Cardiac muscle cell (in vitro differentiated cells and primary cell): ENCODE data around the gene L3MBTL4. TPM values are rescaled to one million over a fixed set of nuclear protein-coding genes. Genes with fewer than 3 reads are reported as not detected.
A peak's percentile ranks its signal among the peaks of the same experiment; 100 is the strongest.

Experiments used
- DNase-seq, 2 donors: peaks; one replicate each; pipeline versions ENCODE4 v3.0.0 to v3.0.0-alpha.2; 2010 to 2017; ENCODE audit warnings: low read depth in 1 of 2, low spot score in 1 of 2
- H3K27ac ChIP-seq: fragments of 200-600 bp; sonication (generic); 2 replicates; pipeline ENCODE4 v1.5.1; 2016
- H3K27me3 ChIP-seq: fragments of 200-600 bp; sonication (generic); 2 replicates; pipeline ENCODE4 v1.6.0; 2016; ENCODE audit warnings: control low read depth
- H3K36me3 ChIP-seq: fragments of 200-600 bp; sonication (generic); 2 replicates; pipeline ENCODE4 v1.5.1; 2016; ENCODE audit warnings: control low read depth
- H3K4me1 ChIP-seq: fragments of 200-600 bp; sonication (generic); 2 replicates; pipeline ENCODE4 v1.8.1; 2017; ENCODE audit warnings: low read depth, mild to moderate bottlenecking, mixed run types
- H3K4me3 ChIP-seq: fragments of 200-600 bp; sonication (generic); 2 replicates; pipeline ENCODE4 v1.5.1; 2016; ENCODE audit warnings: mild to moderate bottlenecking
- H3K9me3 ChIP-seq: fragments of 200-600 bp; sonication (generic); 2 replicates; pipeline ENCODE4 v1.5.1; 2017; ENCODE audit warnings: low read depth, mild to moderate bottlenecking, control low read depth
- polyA plus RNA-seq: library from polyadenylated mRNA; unstranded; fragments of >200 nt; fragmentation: Nextera tagmentation; extraction: Ambion mirVana; gene quantifications from 2 replicates; pipeline ENCODE4 v1.2.1, GENCODE V29; 2016
- total RNA-seq: library from RNA; depleted of rRNA; stranded (reverse); fragments of >200 nt; gene quantifications from 2 replicates; pipeline ENCODE4 v1.2.3, GENCODE V29; 2016
- TF ChIP-seq, protein P1 (sequence below): IDR thresholded peaks from 2 replicates; pipeline ENCODE4 v1.5.1; 2012; ENCODE audit warnings: low read depth, mild to moderate bottlenecking, low read length

L3MBTL4 gene
- total and polyA plus RNA-seq, 2 experiments from 2014 or later = 4.4 to 7.7 TPM

DNA sequence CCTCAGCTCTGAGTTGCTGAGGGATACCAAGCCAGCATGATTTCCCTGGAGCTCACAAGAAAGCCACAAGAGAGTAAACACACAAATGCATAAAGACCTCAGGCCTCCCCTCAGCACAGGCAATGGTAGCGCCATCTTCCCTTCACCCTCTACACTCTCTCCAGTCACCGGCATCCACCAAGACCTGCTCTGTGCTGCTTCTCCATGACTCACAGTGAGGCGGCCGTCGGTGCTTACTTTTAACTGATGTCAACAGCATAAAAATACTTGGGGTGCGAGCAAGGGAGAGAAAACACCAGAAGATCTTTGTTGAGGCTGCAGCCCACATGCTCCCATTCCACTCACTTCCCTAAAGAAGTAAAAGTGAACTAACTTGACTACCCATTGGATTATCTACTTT, 46.7 kb downstream of the L3MBTL4 start:
- Histone ChIP-seq H3K27me3 (no peaks in the 10 kb centered on the region), H3K36me3 (no peaks in the 10 kb centered on the region), H3K4me3 (no peak overlapping the region), H3K9me3 (no peaks in the 10 kb centered on the region), H3K4me1 (peaks cover 20% of the 10 kb centered on the region), H3K27ac (no peak overlapping the region)
- TF ChIP-seq, protein P1, sequence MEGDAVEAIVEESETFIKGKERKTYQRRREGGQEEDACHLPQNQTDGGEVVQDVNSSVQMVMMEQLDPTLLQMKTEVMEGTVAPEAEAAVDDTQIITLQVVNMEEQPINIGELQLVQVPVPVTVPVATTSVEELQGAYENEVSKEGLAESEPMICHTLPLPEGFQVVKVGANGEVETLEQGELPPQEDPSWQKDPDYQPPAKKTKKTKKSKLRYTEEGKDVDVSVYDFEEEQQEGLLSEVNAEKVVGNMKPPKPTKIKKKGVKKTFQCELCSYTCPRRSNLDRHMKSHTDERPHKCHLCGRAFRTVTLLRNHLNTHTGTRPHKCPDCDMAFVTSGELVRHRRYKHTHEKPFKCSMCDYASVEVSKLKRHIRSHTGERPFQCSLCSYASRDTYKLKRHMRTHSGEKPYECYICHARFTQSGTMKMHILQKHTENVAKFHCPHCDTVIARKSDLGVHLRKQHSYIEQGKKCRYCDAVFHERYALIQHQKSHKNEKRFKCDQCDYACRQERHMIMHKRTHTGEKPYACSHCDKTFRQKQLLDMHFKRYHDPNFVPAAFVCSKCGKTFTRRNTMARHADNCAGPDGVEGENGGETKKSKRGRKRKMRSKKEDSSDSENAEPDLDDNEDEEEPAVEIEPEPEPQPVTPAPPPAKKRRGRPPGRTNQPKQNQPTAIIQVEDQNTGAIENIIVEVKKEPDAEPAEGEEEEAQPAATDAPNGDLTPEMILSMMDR = no peak
- no peak for DNase-seq

DNA sequence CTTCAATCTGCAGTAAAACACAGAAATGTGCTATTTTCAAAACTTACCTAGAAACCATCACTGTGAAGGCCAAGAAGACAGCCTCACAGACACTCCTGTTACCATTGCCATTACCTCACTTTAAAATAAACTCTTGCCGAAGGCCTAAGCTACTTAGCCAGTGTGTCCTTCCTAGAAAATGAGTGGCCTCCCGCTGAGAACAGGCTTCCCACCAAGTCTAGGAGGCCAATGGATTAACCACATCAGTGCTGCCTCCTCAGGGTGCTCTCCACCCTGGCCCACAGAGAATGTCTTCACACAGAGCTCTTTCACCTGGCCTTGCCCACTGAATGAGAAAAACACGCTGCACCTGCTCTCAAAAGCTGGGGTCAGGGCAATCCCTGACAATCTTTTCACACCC, 47.5 kb downstream of the L3MBTL4 start:
- H3K27ac ChIP-seq = peak overlapping the region; percentile 13
- H3K4me3 ChIP-seq = no peak overlapping the region
- H3K36me3 ChIP-seq = no peaks in the 10 kb centered on the region
- H3K9me3 ChIP-seq = no peaks in the 10 kb centered on the region
- no peak for DNase-seq
- H3K4me1 ChIP-seq = peaks cover 20% of the 10 kb centered on the region
- no peaks in the 10 kb centered on the region for H3K27me3 ChIP-seq
- TF ChIP-seq, protein P1 = no peak

DNA sequence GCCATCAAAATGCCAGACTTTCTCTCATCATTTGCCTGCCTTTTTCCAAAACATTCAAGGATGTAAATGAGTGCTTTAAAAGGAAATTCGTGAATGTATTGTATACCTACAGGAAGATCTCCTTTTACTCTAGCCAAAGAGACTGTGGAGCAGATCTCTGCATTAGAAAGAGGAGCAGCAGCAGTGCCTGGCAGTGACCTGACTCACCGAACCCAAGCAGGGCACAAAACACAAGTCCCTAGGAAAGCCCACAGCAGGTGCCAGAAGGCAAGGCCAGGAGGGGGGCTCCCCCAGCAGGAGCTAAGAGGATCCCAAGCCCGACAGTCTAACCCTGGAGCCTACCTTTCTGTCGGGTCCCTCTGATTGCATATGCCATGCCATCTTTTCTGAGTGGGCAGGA, 47.9 kb downstream of the L3MBTL4 start:
- no peak overlapping the region for H3K4me3 ChIP-seq
- DNase-seq = no peak
- no peak overlapping the region for H3K27ac ChIP-seq
- H3K4me1 ChIP-seq = peaks cover 20% of the 10 kb centered on the region
- H3K27me3 ChIP-seq = no peaks in the 10 kb centered on the region
- TF ChIP-seq, protein P1 = no peak
- no peaks in the 10 kb centered on the region for H3K9me3 ChIP-seq
- H3K36me3 ChIP-seq = no peaks in the 10 kb centered on the region

DNA sequence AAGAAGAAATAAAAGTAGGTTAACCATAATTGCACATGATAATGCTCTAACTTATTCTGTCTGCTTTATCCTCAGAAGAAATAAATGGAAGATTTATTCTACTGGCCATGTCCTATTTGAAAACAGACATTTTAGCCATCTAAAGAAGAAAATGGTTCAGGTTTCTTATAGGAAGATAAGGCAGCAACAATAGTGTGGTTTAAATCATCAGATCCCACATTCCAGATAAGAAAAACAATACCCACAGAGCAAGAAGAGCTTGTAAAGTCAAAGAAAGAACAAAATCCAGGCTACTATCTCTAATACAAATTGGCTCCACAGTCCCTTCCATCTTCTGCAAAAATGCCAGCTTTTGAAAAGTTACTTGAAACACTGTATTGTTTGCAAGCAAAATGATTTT, 49.3 kb downstream of the L3MBTL4 start:
- DNase-seq = no peak
- H3K9me3 ChIP-seq = no peaks in the 10 kb centered on the region
- no peaks in the 10 kb centered on the region for H3K36me3 ChIP-seq
- H3K4me1 ChIP-seq = peaks cover 20% of the 10 kb centered on the region
- H3K4me3 ChIP-seq = no peak overlapping the region
- TF ChIP-seq, protein P1 = no peak
- no peak overlapping the region for H3K27ac ChIP-seq
- no peaks in the 10 kb centered on the region for H3K27me3 ChIP-seq

DNA sequence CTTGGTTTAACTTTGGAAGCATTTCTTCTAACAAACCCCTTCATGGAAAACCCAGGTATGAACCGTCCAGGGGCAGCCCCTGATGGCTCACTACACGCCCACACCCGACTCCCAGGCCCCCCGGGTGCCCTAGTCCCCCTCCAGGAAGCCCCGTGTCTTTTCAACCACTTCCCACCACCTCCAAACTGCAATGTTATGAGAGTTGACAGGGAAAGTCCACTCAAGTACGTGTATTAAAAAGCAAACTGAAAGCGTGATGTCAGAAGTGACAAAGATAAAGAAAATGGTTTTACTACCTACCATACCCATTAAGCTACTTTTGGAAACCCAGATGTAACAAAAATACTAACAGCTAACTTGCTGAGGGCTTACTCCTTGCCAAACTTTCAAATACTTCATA, 51.5 kb downstream of the L3MBTL4 start:
- no peaks in the 10 kb centered on the region for H3K9me3 ChIP-seq
- no peak overlapping the region for H3K27ac ChIP-seq
- TF ChIP-seq, protein P1 = no peak
- no peak overlapping the region for H3K4me3 ChIP-seq
- peaks cover 20% of the 10 kb centered on the region for H3K4me1 ChIP-seq
- no peaks in the 10 kb centered on the region for H3K36me3 ChIP-seq
- no peak for DNase-seq
- no peaks in the 10 kb centered on the region for H3K27me3 ChIP-seq
